H1 (cell line): ENCODE results near the gene SMIM15. TPM values are rescaled to one million over a fixed set of nuclear protein-coding genes. Genes with fewer than 3 reads are reported as not detected.
A peak's percentile ranks its signal among the peaks of the same experiment; 100 is the strongest.

Experiments
- CTCF ChIA-PET: fragments of 300-600 bp; sonication (Branson Sonifier 250); formaldehyde crosslinking; loops from one replicate; lab custom pipeline; 2021; ENCODE audit not compliant: partially characterized antibody; lab: Charles Lee
- POLR2A ChIA-PET: fragments of 300-600 bp; sonication (Branson Sonifier 250); formaldehyde crosslinking; loops from one replicate; lab custom pipeline; 2021; ENCODE audit warnings: inconsistent platforms; ENCODE audit not compliant: partially characterized antibody; lab: Charles Lee
- DNase-seq, 2 experiments: peaks; one replicate each; pipeline versions ENCODE4 v3.0.0 to v3.0.0-alpha.2; 2010 to 2022; ENCODE audit warnings: low spot score in 2 of 2, low read depth in 1 of 2, mixed read lengths in 1 of 2
- FAIRE-seq: peaks from 2 replicates; lab custom pipeline; 2011; peaks lifted over from hg19 to GRCh38; lab: Jason Lieb, UNC
- H2AFZ ChIP-seq: 2 replicates; pipeline ENCODE4 v1.8.1; 2012; ENCODE audit warnings: low read length, inconsistent platforms
- H2AK5ac ChIP-seq: 2 replicates; pipeline ENCODE4 v1.6.1; 2013; ENCODE audit warnings: low read depth, low read length
- H2BK120ac ChIP-seq: replicated peaks from 2 replicates; pipeline ENCODE3; 2013; ENCODE audit warnings: low read depth, low read length, inconsistent platforms
- H2BK12ac ChIP-seq: 2 replicates; pipeline ENCODE4 v1.6.1; 2013; ENCODE audit warnings: low read depth, low read length
- H2BK15ac ChIP-seq: 2 replicates; pipeline ENCODE4 v1.6.1; 2013; ENCODE audit warnings: low read length
- H2BK20ac ChIP-seq: 2 replicates; pipeline ENCODE4 v1.6.1; 2013; ENCODE audit warnings: low read length
- H2BK5ac ChIP-seq: 2 replicates; pipeline ENCODE4 v1.6.1; 2013; ENCODE audit warnings: low read depth, low read length
- H3K14ac ChIP-seq: 2 replicates; pipeline ENCODE4 v1.6.1; 2013; ENCODE audit warnings: inconsistent platforms; ENCODE audit not compliant: insufficient read length
- H3K18ac ChIP-seq: 2 replicates; pipeline ENCODE4 v1.6.1; 2013; ENCODE audit warnings: low read length; ENCODE audit errors: extremely low read depth
- H3K23ac ChIP-seq: 2 replicates; pipeline ENCODE4 v1.6.1; 2013; ENCODE audit warnings: inconsistent platforms; ENCODE audit not compliant: insufficient read length
- H3K23me2 ChIP-seq: 2 replicates; pipeline ENCODE4 v1.6.1; 2013; ENCODE audit warnings: low read depth, low read length
- H3K27ac ChIP-seq: 2 replicates; pipeline ENCODE4 v1.6.1; 2011; ENCODE audit warnings: low read depth, low read length, inconsistent platforms
- H3K27me3 ChIP-seq, 4 experiments: replicated peaks in 1 of 4; 1 replicate in 1 of 4; 2 replicates in 3 of 4; pipeline versions ENCODE4 v1.6.1 to v1.8.1; 2011 to 2013; ENCODE audit warnings: low read length in 3 of 4, mild to moderate bottlenecking in 3 of 4, inconsistent platforms in 2 of 4, mixed read lengths in 2 of 4, moderate library complexity in 1 of 4; ENCODE audit not compliant: control insufficient read depth in 3 of 4, insufficient read depth in 3 of 4; ENCODE audit errors: extremely low read depth in 1 of 4
- H3K36me3 ChIP-seq, 4 experiments: 2 replicates each; pipeline versions ENCODE4 v1.6.1 to v1.8.1; 2011 to 2013; ENCODE audit warnings: mild to moderate bottlenecking in 4 of 4, low read length in 3 of 4, moderate library complexity in 2 of 4, control low read depth in 1 of 4, inconsistent platforms in 1 of 4; ENCODE audit not compliant: insufficient read depth in 4 of 4, control insufficient read depth in 2 of 4
- H3K4ac ChIP-seq: replicated peaks from 2 replicates; pipeline ENCODE3; 2013; ENCODE audit warnings: low read length, low read depth, mixed read lengths, inconsistent platforms; ENCODE audit not compliant: insufficient read length
- H3K4me1 ChIP-seq, 4 experiments: replicated peaks in 1 of 4; 1 replicate in 1 of 4; 2 replicates in 3 of 4; pipeline versions ENCODE4 v1.6.1 to v1.8.1; 2011 to 2013; ENCODE audit warnings: low read length in 3 of 4, inconsistent platforms in 2 of 4, mixed read lengths in 1 of 4; ENCODE audit not compliant: insufficient read depth in 4 of 4, control insufficient read depth in 3 of 4
- H3K4me2 ChIP-seq, 2 experiments: 2 replicates each; pipeline versions ENCODE4 v1.6.1 to v1.8.1; 2011 to 2013; ENCODE audit warnings: low read depth in 2 of 2, low read length in 2 of 2, control low read depth in 1 of 2, inconsistent platforms in 1 of 2, mild to moderate bottlenecking in 1 of 2; ENCODE audit not compliant: insufficient read depth in 1 of 2
- H3K4me3 ChIP-seq, 4 experiments: fragments of 200-600, 300-600 bp in 1 of 4; sonication (generic), shearing (Covaris generic), sonication (Bioruptor Twin) in 1 of 4; 2 replicates each; pipeline versions ENCODE4 v1.5.1 to v1.8.1; 2011 to 2016; ENCODE audit warnings: low read length in 4 of 4, low read depth in 3 of 4, control low read depth in 2 of 4, inconsistent platforms in 2 of 4, mild to moderate bottlenecking in 2 of 4, mixed read lengths in 1 of 4, moderate library complexity in 1 of 4; ENCODE audit not compliant: insufficient read depth in 2 of 4; ENCODE audit errors: extremely low read depth in 1 of 4
- H3K56ac ChIP-seq: replicated peaks from 2 replicates; pipeline ENCODE3; 2013; ENCODE audit warnings: low read depth, mild to moderate bottlenecking, mixed read lengths, low read length, inconsistent platforms; ENCODE audit not compliant: insufficient read length
- H3K79me1 ChIP-seq: 2 replicates; pipeline ENCODE4 v1.6.1; 2013; ENCODE audit warnings: low read depth, low read length, control low read depth
- H3K79me2 ChIP-seq, 2 experiments: 2 replicates each; pipeline versions ENCODE4 v1.6.1 to v1.8.1; 2012 to 2013; ENCODE audit warnings: low read length in 2 of 2, mild to moderate bottlenecking in 2 of 2, inconsistent platforms in 1 of 2; ENCODE audit not compliant: insufficient read depth in 2 of 2, control insufficient read depth in 1 of 2
- H3K9ac ChIP-seq, 4 experiments: replicated peaks in 1 of 4; 1 replicate in 1 of 4; 2 replicates in 3 of 4; pipeline versions ENCODE4 v1.6.1 to v1.8.1; 2011 to 2013; ENCODE audit warnings: low read depth in 3 of 4, low read length in 3 of 4, control low read depth in 2 of 4, mild to moderate bottlenecking in 2 of 4, moderate library complexity in 2 of 4, inconsistent platforms in 1 of 4; ENCODE audit errors: extremely low read depth in 1 of 4
- H3K9me3 ChIP-seq, 2 experiments: 2 replicates each; pipeline versions ENCODE4 v1.6.1 to v1.8.1; 2012 to 2013; ENCODE audit warnings: mild to moderate bottlenecking in 2 of 2, moderate library complexity in 2 of 2, control low read depth in 1 of 2, inconsistent platforms in 1 of 2, low read depth in 1 of 2, low read length in 1 of 2, mixed read lengths in 1 of 2; ENCODE audit not compliant: insufficient read depth in 2 of 2
- H4K20me1 ChIP-seq, 2 experiments: replicated peaks in 1 of 2; 2 replicates each; pipeline versions ENCODE3 to v1.8.1; 2011 to 2013; ENCODE audit warnings: inconsistent platforms in 2 of 2, low read length in 2 of 2, mild to moderate bottlenecking in 1 of 2; ENCODE audit not compliant: insufficient read depth in 2 of 2, control insufficient read depth in 1 of 2
- H4K5ac ChIP-seq: 2 replicates; pipeline ENCODE4 v1.6.1; 2013; ENCODE audit warnings: low read length, low read depth, mixed read lengths, inconsistent platforms; ENCODE audit not compliant: insufficient read length
- H4K8ac ChIP-seq: 2 replicates; pipeline ENCODE4 v1.8.0; 2013; ENCODE audit warnings: mild to moderate bottlenecking, moderate library complexity, low read length, inconsistent platforms; ENCODE audit not compliant: insufficient read depth; ENCODE audit errors: extremely low read depth
- H4K91ac ChIP-seq: replicated peaks from 2 replicates; pipeline ENCODE3; 2013; ENCODE audit warnings: low read length, mixed read lengths, inconsistent platforms; ENCODE audit not compliant: insufficient read length
- CBX5 ChIP-seq: fragments of 300-800, 300-1000 bp; sonication (generic); IDR thresholded peaks from 2 replicates; pipeline ENCODE4 v1.7.1; 2016; ENCODE audit warnings: antibody characterized with exemption, low read length, low read depth
- FOSL1 ChIP-seq: IDR thresholded peaks from 2 replicates; pipeline ENCODE4 v1.6.1; 2011; ENCODE audit warnings: mild to moderate bottlenecking, low read depth, low read length, moderate library complexity; ENCODE audit not compliant: insufficient read depth
- JUND ChIP-seq: IDR thresholded peaks from 2 replicates; pipeline ENCODE4 v1.6.1; 2011; ENCODE audit warnings: mild to moderate bottlenecking, improper control_type of control experiment, low read length
- KDM5A ChIP-seq: fragments of 200-600 bp; IDR thresholded peaks from 2 replicates; pipeline ENCODE4 v1.7.1; 2012; ENCODE audit warnings: mild to moderate bottlenecking, low read length, inconsistent platforms, mixed read lengths
- MAFK ChIP-seq: IDR thresholded peaks from 2 replicates; pipeline ENCODE4 v1.6.1; 2012; ENCODE audit warnings: low read depth, mild to moderate bottlenecking, improper control_type of control experiment, low read length
- RBBP5 ChIP-seq: IDR thresholded peaks from 2 replicates; pipeline ENCODE4 v1.7.1; 2012; ENCODE audit warnings: low read depth, mild to moderate bottlenecking, inconsistent platforms, low read length, moderate library complexity, borderline replicate concordance
- RXRA ChIP-seq: IDR thresholded peaks from 2 replicates; pipeline ENCODE4 v1.6.1; 2011; ENCODE audit warnings: low read depth, mild to moderate bottlenecking, low read length, moderate library complexity; ENCODE audit not compliant: insufficient read depth
- SIRT6 ChIP-seq: IDR thresholded peaks from one replicate; pipeline ENCODE4 v1.7.1; 2012; ENCODE audit warnings: low read length, inconsistent platforms
- SP1 ChIP-seq: IDR thresholded peaks from 2 replicates; pipeline ENCODE4 v1.6.1; 2011; ENCODE audit warnings: low read depth, low read length
- SP4 ChIP-seq: IDR thresholded peaks from 2 replicates; pipeline ENCODE4 v1.6.1; 2012; ENCODE audit warnings: low read length, inconsistent platforms
- WGBS, 2 experiments: shearing (Covaris generic) in 1 of 2; methylation state at CpG; one replicate each; pipeline versions ENCODE4 v1.1.6 to v1.1.7; 2013 to 2015; ENCODE audit warnings: low lambda C conversion rate in 2 of 2, mixed read lengths in 2 of 2, inconsistent platforms in 1 of 2, low coverage in 1 of 2, missing lambda C conversion rate in 1 of 2; ENCODE audit not compliant: insufficient replicate concordance in 2 of 2, insufficient coverage in 1 of 2, insufficient read length in 1 of 2; ENCODE audit errors: extremely low coverage in 1 of 2, missing lambda C conversion rate in 1 of 2; 5-methylcytosine and 5-hydroxymethylcytosine counted together
- polyA plus RNA-seq, 7 experiments: library from polyadenylated mRNA; depleted of rRNA in 3 of 7; stranded (reverse) in 5 of 7; unstranded in 2 of 7; fragments of >200 nt in 5 of 7; fragments of 200-250 nt in 2 of 7; gene quantifications; 1 replicate in 5 of 7; 2 replicates in 1 of 7; 4 replicates in 1 of 7; pipeline versions ENCODE4 v1.2.1 to v1.2.3, GENCODE V29; 2011 to 2013; ENCODE audit warnings: missing spikeins in 2 of 7, mixed read lengths in 2 of 7
- total RNA-seq: library from RNA; stranded (reverse); fragmentation: NEBNext Ultra II Directional; extraction: Animal tissue kit (Norgen Biotek cat#: 25700); gene quantifications from 2 replicates; pipeline ENCODE4 v1.2.1, GENCODE V29; 2021
- TF ChIP-seq, protein P1 (sequence below): IDR thresholded peaks from 2 replicates; pipeline ENCODE4 v1.6.1; 2012; ENCODE audit warnings: inconsistent platforms

Gene SMIM15
- total and polyA plus RNA-seq, 2 of the 8 experiments (the other 6 are each of a cell fraction or from before 2014, with no cell fraction given): 17.6 to 53.1 TPM

DNA sequence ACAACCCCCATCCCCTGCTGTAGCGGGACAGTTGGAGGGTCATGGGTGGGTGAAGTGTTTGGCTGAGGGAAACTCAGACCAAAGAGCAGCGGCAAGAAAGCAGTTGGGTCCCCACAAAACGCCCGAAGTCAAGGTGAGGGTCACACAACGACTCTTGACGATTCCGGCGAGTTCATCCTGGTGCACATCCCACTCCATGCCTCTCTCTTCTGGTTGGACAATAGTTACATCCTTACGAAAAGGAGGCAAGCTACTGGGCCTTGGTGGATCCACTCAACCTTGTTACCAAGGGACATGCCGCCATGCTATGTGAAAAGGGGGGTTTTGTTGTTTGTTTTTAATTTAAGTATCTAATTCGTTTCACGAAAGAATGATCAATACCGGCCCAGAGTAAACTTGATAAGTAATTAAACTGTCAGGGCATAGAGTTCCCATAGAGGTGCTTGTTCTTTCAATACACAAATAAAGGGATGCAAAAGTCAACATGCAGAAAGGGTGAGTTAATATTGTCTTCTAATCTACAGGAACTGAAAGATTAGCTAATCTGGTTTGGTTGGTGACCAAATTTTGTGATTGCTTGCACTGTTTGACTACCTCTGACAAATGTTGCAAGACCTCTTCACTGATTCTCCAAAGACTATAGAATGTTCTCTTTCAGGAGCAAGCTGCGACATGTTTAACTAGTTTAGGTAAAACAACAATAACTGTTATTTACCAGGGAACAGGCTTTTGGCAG, 732 bp upstream of the SMIM15 start:
- H3K9me3 ChIP-seq: peaks cover 6% of the 10 kb centered on the region in 2 experiments
- H3K23ac ChIP-seq: no peak overlapping the region
- peaks cover 0 to 50% of the 10 kb centered on the region in 2 experiments; a peak in 2 of 4 replicates for H3K79me2 ChIP-seq
- no peaks in the 10 kb centered on the region for H3K27me3 ChIP-seq
- H2BK12ac ChIP-seq: peak overlapping the region; percentile 70
- no peak for FAIRE-seq
- no peak overlapping the region for H2BK120ac ChIP-seq
- peak overlapping the region; percentile 63 for H4K5ac ChIP-seq
- H3K23me2 ChIP-seq: peaks cover 2% of the 10 kb centered on the region; the same call in 1 of the 2 replicates
- peak overlapping the region; percentile 2 for H3K4ac ChIP-seq
- ChIA-PET CTCF (interaction anchor here (1.1 to 2.7 kb wide), 3 partner anchors 10 to 495 kb away, joined by 3 to 8 read pairs (median 7); no protein-coding TSS in a partner anchor), POLR2A (interaction anchor here (0.7 to 2.0 kb wide), 6 partner anchors 12 to 196 kb away, joined by 3 to 8 read pairs (median 3); partner anchors contain the start of gene ZSWIM6)
- H2BK5ac ChIP-seq: peak overlapping the region; percentile 90
- H4K20me1 ChIP-seq: peaks cover 0 to 3% of the 10 kb centered on the region in 2 experiments
- peak overlapping the region; percentile 87; the same call in 1 of the 2 replicates for H3K27ac ChIP-seq
- peak overlapping the region; percentile 85 to 92 for H3K4me2 ChIP-seq
- H4K8ac ChIP-seq: peak overlapping the region; percentile 92
- peak overlapping the region; percentile 52 for H3K18ac ChIP-seq
- no peak overlapping the region for H3K14ac ChIP-seq
- H2BK15ac ChIP-seq: no peak overlapping the region
- H4K91ac ChIP-seq: peak overlapping the region; percentile 4
- no peaks in the 10 kb centered on the region; the same call in 1 of the 2 replicates for H3K79me1 ChIP-seq
- peaks cover 6 to 34% (median 16%) of the 10 kb centered on the region in 4 experiments; a peak in 7 of 8 replicates for H3K36me3 ChIP-seq
- H3K9ac ChIP-seq: peak overlapping the region; percentile 80 to 90 (median 86)
- 23% methylated on average over 14 of the region's 14 CpGs; no CpG with 5 or more reads in 1 of the 2 experiments for WGBS, 2 experiments
- peak overlapping the region; percentile 94 for H2AFZ ChIP-seq
- peaks cover 0 to 3% (median 1%) of the 10 kb centered on the region in 4 experiments; a peak in 2 of 7 replicates for H3K4me1 ChIP-seq
- H3K56ac ChIP-seq: peak overlapping the region; percentile 33
- 0 out of 2 replicates have a peak overlapping the region, but pooled peaks have one; percentile 29 for H2BK20ac ChIP-seq
- H2AK5ac ChIP-seq: no peak overlapping the region
- H3K4me3 ChIP-seq: peak overlapping the region; percentile 89 to 98 (median 95)
- DNase-seq: peak in 1 of 2 experiments; percentile 17
- TF ChIP-seq, protein P1, sequence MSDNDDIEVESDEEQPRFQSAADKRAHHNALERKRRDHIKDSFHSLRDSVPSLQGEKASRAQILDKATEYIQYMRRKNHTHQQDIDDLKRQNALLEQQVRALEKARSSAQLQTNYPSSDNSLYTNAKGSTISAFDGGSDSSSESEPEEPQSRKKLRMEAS: no peak
- no peak for TF ChIP-seq FOSL1
- TF ChIP-seq KDM5A: no peak
- no peak for TF ChIP-seq CBX5
- TF ChIP-seq SP1: no peak
- no peak for TF ChIP-seq SP4
- no peak for TF ChIP-seq JUND
- no peak for TF ChIP-seq RXRA
- TF ChIP-seq MAFK: no peak
- TF ChIP-seq SIRT6: no peak
- no peak for TF ChIP-seq RBBP5
